Measurements from ENCODE around the gene TPGS2.

The TPGS2 gene

DNA sequence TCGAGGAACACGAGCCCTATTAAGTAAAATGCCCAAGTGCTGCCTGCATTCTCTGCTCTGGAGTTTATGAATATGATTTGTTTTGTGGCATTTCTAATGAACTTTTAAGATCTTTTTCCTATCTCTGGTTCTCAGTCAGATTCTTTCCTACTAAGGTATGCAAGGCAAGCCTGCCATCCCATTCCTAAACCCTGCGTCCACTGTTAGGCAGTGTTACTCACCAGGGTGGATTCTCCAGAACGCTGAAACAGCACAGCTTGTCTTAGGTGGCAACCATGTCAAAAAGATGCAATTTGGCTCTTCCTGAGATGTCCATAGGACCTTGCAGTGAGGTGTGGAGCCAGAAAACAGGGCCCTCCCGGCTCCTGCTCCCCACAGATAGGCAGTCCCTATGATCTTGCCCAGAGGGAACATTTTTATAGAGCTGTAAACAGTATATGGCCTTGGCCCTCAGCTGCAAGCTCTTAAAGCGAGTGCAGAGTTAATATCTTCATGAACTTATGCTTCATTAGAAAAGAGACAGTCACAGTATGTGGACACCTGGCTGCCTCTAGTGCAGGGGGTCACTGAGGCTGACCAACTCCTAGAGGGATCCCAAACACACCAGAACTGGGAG, 84.4 kb downstream of the TPGS2 start:
- no peak for DNase-seq (ENCODE audit: low read depth in 1 of 2, low spot score in 1 of 2)
